Keratinocyte (primary cell): ENCODE measurements around the gene HPCAL4.

ENCODE experiments used
- EZH2 ChIP-seq: IDR thresholded peaks from one replicate; pipeline ENCODE4 v1.6.1; 2012; ENCODE audit warnings: inconsistent platforms, mild to moderate bottlenecking, low read length, moderate library complexity
- TF ChIP-seq, protein P1 (sequence below), 3 experiments: IDR thresholded peaks in 1 of 3; conservative IDR thresholded peaks in 1 of 3; optimal IDR thresholded peaks in 1 of 3; 2 replicates in 2 of 3; 3 replicates in 1 of 3; pipeline versions ENCODE3 to v1.5.1; 2011; ENCODE audit warnings: low read length in 3 of 3, mild to moderate bottlenecking in 3 of 3, moderate library complexity in 2 of 3, control low read depth in 1 of 3, inconsistent platforms in 1 of 3; ENCODE audit not compliant: insufficient read depth in 2 of 3; ENCODE audit errors: extremely low read depth in 1 of 3

DNA sequence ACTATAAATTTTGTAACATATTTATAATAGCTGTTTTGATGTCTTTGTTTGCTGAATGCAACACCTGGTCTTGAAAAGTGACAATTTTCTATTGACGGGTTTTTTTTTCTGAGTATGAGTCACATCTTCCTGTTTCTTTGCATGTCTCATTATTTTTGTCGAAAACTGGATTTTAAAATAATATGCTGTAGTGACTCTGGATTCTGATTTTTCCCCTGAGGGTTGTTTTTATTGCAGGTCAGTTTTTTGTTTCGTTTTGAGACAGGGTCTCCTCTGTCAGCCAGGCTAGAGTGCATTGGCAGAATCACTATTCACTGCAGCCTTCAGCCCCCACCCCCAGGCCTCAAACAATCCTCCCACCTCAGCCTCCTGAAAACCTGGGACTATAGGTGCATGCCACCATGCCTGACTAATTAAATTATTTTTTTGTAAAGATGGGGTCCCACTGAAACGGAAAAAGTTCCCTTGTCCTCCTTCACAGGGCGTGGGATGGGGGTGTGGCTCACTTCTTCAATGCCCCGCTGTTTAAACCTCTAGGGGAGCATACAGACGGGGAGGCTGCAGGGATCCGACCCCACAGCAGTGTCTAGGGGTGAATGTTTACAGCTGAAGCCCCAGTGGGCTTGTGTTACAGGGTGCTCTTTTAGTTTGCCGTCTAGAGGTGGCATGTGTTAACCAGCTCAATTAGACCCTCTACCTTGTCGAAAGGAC is 36.1 kb upstream of the HPCAL4 start:
- TF ChIP-seq EZH2 = no peak
- TF ChIP-seq, protein P1, sequence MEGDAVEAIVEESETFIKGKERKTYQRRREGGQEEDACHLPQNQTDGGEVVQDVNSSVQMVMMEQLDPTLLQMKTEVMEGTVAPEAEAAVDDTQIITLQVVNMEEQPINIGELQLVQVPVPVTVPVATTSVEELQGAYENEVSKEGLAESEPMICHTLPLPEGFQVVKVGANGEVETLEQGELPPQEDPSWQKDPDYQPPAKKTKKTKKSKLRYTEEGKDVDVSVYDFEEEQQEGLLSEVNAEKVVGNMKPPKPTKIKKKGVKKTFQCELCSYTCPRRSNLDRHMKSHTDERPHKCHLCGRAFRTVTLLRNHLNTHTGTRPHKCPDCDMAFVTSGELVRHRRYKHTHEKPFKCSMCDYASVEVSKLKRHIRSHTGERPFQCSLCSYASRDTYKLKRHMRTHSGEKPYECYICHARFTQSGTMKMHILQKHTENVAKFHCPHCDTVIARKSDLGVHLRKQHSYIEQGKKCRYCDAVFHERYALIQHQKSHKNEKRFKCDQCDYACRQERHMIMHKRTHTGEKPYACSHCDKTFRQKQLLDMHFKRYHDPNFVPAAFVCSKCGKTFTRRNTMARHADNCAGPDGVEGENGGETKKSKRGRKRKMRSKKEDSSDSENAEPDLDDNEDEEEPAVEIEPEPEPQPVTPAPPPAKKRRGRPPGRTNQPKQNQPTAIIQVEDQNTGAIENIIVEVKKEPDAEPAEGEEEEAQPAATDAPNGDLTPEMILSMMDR (optimal IDR thresholded peaks at IDR 0.05 in 1 of 3, IDR thresholded peaks at IDR 0.05 in 1 of 3, conservative IDR thresholded peaks at IDR 0.05 in 1 of 3; ENCODE audit: extremely low read depth in 1 of 3, insufficient read depth in 2 of 3, low read length in 3 of 3) = no peak
